PC-3 (cell line): Measurements from ENCODE around the gene CYLD. TPM values are rescaled to one million over a fixed set of nuclear protein-coding genes. Genes with fewer than 3 reads are reported as not detected.

ENCODE experiments used
- ATAC-seq: fragments of 200-7000 bp; cut with Tn5 transposase; 2 replicates; pipeline ENCODE4 v1.9.1; 2020; ENCODE audit warnings: mild to moderate bottlenecking, moderate library complexity
- BruUV-seq: library from RNA; stranded (reverse); fragments of 400-500 nt; replicated peaks from 2 replicates; lab custom pipeline; 2021; lab: Mats Ljungman, UMichigan
- CTCF ChIA-PET: fragments of 300-600 bp; sonication (Branson Sonifier 250); formaldehyde crosslinking; loops from one replicate; lab custom pipeline; 2022; ENCODE audit warnings: antibody characterized with exemption; lab: Charles Lee
- POLR2A ChIA-PET: fragments of 300-600 bp; sonication (Branson Sonifier 250); formaldehyde crosslinking; loops from one replicate; lab custom pipeline; 2022; ENCODE audit warnings: antibody characterized with exemption; ENCODE audit not compliant: unreplicated experiment; lab: Charles Lee
- DNase-seq: peaks from one replicate; pipeline ENCODE4 v3.0.0-alpha.2; 2015
- H2AFZ ChIP-seq: fragments of 300-600 bp; sonication (generic); 2 replicates; pipeline ENCODE4 v1.6.0; 2016; ENCODE audit warnings: antibody characterized with exemption, low read length
- H3F3A ChIP-seq: fragments of 300-600 bp; sonication (generic); one replicate; pipeline ENCODE4 v1.6.0; 2017; ENCODE audit warnings: antibody characterized with exemption, low read length, control low read depth, mild to moderate bottlenecking; ENCODE audit not compliant: unreplicated experiment
- H3K27ac ChIP-seq: fragments of 300-600 bp; sonication (generic); 2 replicates; pipeline ENCODE4 v1.5.1; 2016; ENCODE audit warnings: mild to moderate bottlenecking, low read length
- H3K27me3 ChIP-seq: fragments of 300-600 bp; sonication (generic); 2 replicates; pipeline ENCODE4 v1.6.1; 2016; ENCODE audit warnings: low read length, mixed read lengths
- H3K36me3 ChIP-seq: fragments of 300-600 bp; sonication (generic); 2 replicates; pipeline ENCODE4 v1.6.1; 2016; ENCODE audit warnings: low read depth, mixed run types, low read length, mixed read lengths
- H3K4me1 ChIP-seq: fragments of 300-600 bp; sonication (generic); 2 replicates; pipeline ENCODE4 v1.5.1; 2016; ENCODE audit warnings: low read length; ENCODE audit not compliant: insufficient read depth
- H3K4me2 ChIP-seq: fragments of 300-600 bp; sonication (generic); 2 replicates; pipeline ENCODE4 v1.6.0; 2016; ENCODE audit warnings: low read length
- H3K4me3 ChIP-seq: fragments of 300-600 bp; sonication (generic); 2 replicates; pipeline ENCODE4 v1.5.1; 2016; ENCODE audit warnings: mild to moderate bottlenecking, low read length, mixed read lengths
- H3K79me2 ChIP-seq: fragments of 300-600 bp; sonication (generic); 2 replicates; pipeline ENCODE4 v1.6.1; 2017; ENCODE audit warnings: low read length, mixed read lengths
- H3K9ac ChIP-seq: fragments of 300-600 bp; sonication (generic); 2 replicates; pipeline ENCODE4 v1.6.0; 2016; ENCODE audit warnings: mild to moderate bottlenecking, low read length
- H3K9me2 ChIP-seq: fragments of 300-600 bp; sonication (generic); replicated peaks from 2 replicates; pipeline ENCODE4 v1.6.1; 2016; ENCODE audit warnings: mixed run types, low read length, mixed read lengths
- H3K9me3 ChIP-seq: fragments of 300-600 bp; sonication (generic); 2 replicates; pipeline ENCODE4 v1.6.1; 2016; ENCODE audit warnings: low read length, mixed read lengths
- H4K20me1 ChIP-seq: fragments of 300-600 bp; sonication (generic); 2 replicates; pipeline ENCODE4 v1.6.1; 2016; ENCODE audit warnings: low read length, mixed read lengths
- EZH2 ChIP-seq: fragments of 300-600 bp; sonication (generic); IDR thresholded peaks from one replicate; pipeline ENCODE4 v1.6.1; 2017; ENCODE audit warnings: antibody characterized with exemption, mild to moderate bottlenecking, low read length; ENCODE audit not compliant: unreplicated experiment
- EZH2phosphoT487 ChIP-seq: fragments of 300-600 bp; sonication (generic); IDR thresholded peaks from 2 replicates; pipeline ENCODE4 v1.6.1; 2018; ENCODE audit warnings: mild to moderate bottlenecking, antibody characterized with exemption, low read length, borderline replicate concordance
- intact Hi-C: fragments of 100-400 bp; cut with micrococcal nuclease; formaldehyde crosslinking; loops from 2 replicates; pipeline ENCODE4 v1.9.0; 2023
- total RNA-seq: library from RNA; depleted of rRNA; stranded (reverse); fragments of >200 nt; gene quantifications from 2 replicates; pipeline ENCODE4 v1.2.3, GENCODE V29; 2014
- TF ChIP-seq, protein P1 (sequence below): fragments of 300-600 bp; sonication (generic); conservative IDR thresholded peaks from 2 replicates; pipeline ENCODE4 v1.5.1; 2017; ENCODE audit warnings: antibody characterized with exemption, low read depth, mild to moderate bottlenecking, low read length

Gene CYLD
- total RNA-seq, 1 experiment from 2014 or later, result 8.6 TPM

DNA sequence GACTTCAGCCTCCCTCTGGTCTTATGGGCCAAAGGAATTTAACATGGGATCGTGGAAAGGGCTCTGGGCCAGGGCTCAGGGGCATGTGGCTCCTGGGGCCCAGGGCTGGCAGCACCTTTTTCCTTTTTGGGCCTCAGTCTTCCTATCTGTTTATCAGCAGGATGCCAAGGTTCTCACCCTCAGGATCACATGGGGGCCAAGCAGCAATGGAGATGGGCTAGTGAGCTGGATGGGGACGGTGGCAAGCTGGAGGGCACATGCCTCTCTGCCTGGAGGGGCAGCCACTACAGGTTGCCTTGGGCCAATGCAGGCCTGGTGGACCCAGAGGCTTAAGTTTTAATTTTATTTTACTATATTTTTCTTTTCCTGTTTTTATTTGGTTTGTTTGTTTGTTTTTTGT is 95.4 kb downstream of the CYLD start:
- Histone ChIP-seq H3K9me2 (no peaks in the 10 kb centered on the region), H3K4me1 (no peaks in the 10 kb centered on the region), H2AFZ (no peak overlapping the region), H3K4me2 (no peak overlapping the region), H3K27ac (no peak overlapping the region), H3K4me3 (no peak overlapping the region), H4K20me1 (no peaks in the 10 kb centered on the region), H3K9me3 (no peaks in the 10 kb centered on the region), H3K79me2 (no peaks in the 10 kb centered on the region), H3K27me3 (peaks cover 15% of the 10 kb centered on the region; the same call in 1 of the 2 replicates), H3K36me3 (no peaks in the 10 kb centered on the region), H3F3A (no peaks in the 10 kb centered on the region), H3K9ac (no peak overlapping the region)
- ATAC-seq (no peak), DNase-seq (no peak)
- POLR2A ChIA-PET, result no interaction called here
- CTCF ChIA-PET, result no interaction called here
- TF ChIP-seq, protein P1, sequence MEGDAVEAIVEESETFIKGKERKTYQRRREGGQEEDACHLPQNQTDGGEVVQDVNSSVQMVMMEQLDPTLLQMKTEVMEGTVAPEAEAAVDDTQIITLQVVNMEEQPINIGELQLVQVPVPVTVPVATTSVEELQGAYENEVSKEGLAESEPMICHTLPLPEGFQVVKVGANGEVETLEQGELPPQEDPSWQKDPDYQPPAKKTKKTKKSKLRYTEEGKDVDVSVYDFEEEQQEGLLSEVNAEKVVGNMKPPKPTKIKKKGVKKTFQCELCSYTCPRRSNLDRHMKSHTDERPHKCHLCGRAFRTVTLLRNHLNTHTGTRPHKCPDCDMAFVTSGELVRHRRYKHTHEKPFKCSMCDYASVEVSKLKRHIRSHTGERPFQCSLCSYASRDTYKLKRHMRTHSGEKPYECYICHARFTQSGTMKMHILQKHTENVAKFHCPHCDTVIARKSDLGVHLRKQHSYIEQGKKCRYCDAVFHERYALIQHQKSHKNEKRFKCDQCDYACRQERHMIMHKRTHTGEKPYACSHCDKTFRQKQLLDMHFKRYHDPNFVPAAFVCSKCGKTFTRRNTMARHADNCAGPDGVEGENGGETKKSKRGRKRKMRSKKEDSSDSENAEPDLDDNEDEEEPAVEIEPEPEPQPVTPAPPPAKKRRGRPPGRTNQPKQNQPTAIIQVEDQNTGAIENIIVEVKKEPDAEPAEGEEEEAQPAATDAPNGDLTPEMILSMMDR, result no peak
- no peak for TF ChIP-seq EZH2
- no peak for TF ChIP-seq EZH2phosphoT487
- no TSS peak for BruUV-seq
- intact Hi-C loops, result loop anchor here (5.0 kb wide), 1 partner anchor 45 kb away; no protein-coding TSS in a partner anchor

DNA sequence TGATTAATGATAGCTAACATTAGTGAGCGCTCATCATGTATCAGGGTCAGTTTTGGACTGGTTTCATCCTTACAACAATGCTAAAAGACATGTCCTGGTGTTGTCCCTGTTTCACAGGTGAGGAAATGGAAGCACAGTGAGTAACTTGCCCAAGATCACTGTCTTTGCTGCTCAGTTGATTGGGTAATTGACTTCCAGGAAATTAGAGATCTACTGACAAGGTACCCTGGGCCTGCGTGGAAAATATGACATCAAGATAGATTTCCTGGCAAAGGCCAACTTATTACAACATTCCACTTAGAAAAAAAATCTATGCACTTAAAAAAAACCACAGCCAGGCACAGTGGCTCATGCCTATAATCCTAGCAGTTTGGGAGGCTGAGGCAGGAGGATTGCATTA is 96.3 kb downstream of the CYLD start:
- no peaks in the 10 kb centered on the region for H3K9me3 ChIP-seq
- DNase-seq (no peak), ATAC-seq (no peak)
- H3K4me2 ChIP-seq, result no peak overlapping the region
- no peak overlapping the region for H3K27ac ChIP-seq
- H3K9me2 ChIP-seq, result no peaks in the 10 kb centered on the region
- CTCF ChIA-PET, result no interaction called here
- no peak for TF ChIP-seq EZH2phosphoT487
- TF ChIP-seq, protein P1, result no peak
- TF ChIP-seq EZH2, result no peak
- POLR2A ChIA-PET, result no interaction called here
- no peaks in the 10 kb centered on the region for H3F3A ChIP-seq
- intact Hi-C loops, result loop anchor here (5.0 kb wide), 1 partner anchor 44 kb away; no protein-coding TSS in a partner anchor
- H3K4me3 ChIP-seq, result no peak overlapping the region
- no peaks in the 10 kb centered on the region for H3K79me2 ChIP-seq
- no TSS peak for BruUV-seq
- no peaks in the 10 kb centered on the region for H3K36me3 ChIP-seq
- peaks cover 15% of the 10 kb centered on the region; the same call in 1 of the 2 replicates for H3K27me3 ChIP-seq
- H4K20me1 ChIP-seq, result no peaks in the 10 kb centered on the region
- no peaks in the 10 kb centered on the region for H3K4me1 ChIP-seq
- no peak overlapping the region for H2AFZ ChIP-seq
- no peak overlapping the region for H3K9ac ChIP-seq

DNA sequence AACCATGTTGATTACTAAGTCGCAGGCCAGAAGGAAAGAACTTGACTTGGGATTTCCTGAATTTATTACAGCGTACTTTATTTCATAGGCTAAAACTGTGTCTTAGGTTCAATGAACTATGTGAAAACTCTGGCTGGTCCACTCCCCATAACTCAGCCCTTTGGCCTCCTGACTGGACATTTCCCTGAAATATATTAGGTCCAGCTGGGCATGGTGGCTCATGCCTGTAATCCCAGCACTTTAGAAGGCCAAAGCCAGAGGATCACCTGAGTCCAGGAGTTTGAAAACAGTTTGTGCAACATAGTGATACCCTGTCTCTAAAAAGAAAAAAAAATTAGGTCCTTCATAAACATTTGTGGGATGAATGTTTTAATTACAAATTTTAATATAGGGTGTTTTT is 97.0 kb downstream of the CYLD start:
- no peaks in the 10 kb centered on the region for H3K79me2 ChIP-seq
- no peaks in the 10 kb centered on the region for H3K4me1 ChIP-seq
- no peak overlapping the region for H2AFZ ChIP-seq
- TF ChIP-seq, protein P1, result no peak
- TF ChIP-seq EZH2phosphoT487, result no peak
- no peak for TF ChIP-seq EZH2
- DNase-seq (no peak), ATAC-seq (no peak)
- no peaks in the 10 kb centered on the region for H3K9me2 ChIP-seq
- POLR2A ChIA-PET, result no interaction called here
- intact Hi-C loops, result loop anchor here (5.0 kb wide), 1 partner anchor 43 kb away; no protein-coding TSS in a partner anchor
- no peak overlapping the region for H3K27ac ChIP-seq
- no peak overlapping the region for H3K4me3 ChIP-seq
- no peak overlapping the region for H3K4me2 ChIP-seq
- no peaks in the 10 kb centered on the region for H3K9me3 ChIP-seq
- BruUV-seq, result no TSS peak
- H3K36me3 ChIP-seq, result no peaks in the 10 kb centered on the region
- H3F3A ChIP-seq, result no peaks in the 10 kb centered on the region
- H3K9ac ChIP-seq, result no peak overlapping the region
- H3K27me3 ChIP-seq, result peaks cover 11% of the 10 kb centered on the region; the same call in 1 of the 2 replicates
- CTCF ChIA-PET, result no interaction called here
- H4K20me1 ChIP-seq, result no peaks in the 10 kb centered on the region
